NCI-H187 treated with DMSO at 0.1 percent for 48 hours (cell line): Measurements from ENCODE around the gene C1QTNF12.

Experiments
- DNase-seq: peaks from one replicate; lab custom pipeline; 2025; lab: John Stamatoyannopoulos, UW

The C1QTNF12 gene

DNA sequence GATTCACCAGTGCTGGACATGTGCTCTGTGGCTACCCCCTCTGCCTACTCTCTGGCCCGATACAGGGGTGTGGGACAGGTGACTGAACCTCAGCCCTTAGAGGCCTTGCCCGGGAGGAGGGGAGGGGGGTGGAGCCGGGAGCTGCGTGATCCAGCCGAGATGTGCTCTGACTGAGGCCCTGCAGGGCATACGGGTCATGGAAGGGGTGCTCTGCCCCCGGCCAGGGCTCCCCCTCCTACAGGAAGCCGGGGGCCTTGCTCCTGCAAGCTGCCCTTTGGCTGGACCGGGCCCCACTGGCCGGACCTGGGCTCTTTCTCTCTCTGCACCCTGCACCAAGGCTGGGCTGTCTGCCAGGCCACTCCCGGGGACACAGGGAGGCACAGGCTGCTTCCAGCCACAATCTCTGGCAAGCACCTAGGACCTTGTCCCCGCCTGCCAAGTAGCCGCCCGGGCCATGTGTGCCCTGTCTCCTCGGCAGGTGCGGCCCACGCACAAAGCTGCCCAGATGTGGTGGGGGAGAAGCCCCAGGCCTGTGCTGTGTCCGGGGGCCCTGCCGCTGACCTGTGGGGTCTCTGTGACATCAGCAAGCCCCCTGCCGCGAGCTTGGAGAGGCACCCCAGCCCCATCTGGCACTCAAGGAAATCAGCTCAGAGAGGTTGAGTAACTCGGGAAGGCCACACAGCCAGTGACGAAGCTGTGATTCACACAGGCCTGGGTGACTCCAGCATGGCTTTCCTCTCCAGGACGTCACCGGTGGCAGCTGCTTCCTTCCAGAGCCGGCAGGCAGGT is 35.2 kb upstream of the C1QTNF12 start:
- no peak for DNase-seq

DNA sequence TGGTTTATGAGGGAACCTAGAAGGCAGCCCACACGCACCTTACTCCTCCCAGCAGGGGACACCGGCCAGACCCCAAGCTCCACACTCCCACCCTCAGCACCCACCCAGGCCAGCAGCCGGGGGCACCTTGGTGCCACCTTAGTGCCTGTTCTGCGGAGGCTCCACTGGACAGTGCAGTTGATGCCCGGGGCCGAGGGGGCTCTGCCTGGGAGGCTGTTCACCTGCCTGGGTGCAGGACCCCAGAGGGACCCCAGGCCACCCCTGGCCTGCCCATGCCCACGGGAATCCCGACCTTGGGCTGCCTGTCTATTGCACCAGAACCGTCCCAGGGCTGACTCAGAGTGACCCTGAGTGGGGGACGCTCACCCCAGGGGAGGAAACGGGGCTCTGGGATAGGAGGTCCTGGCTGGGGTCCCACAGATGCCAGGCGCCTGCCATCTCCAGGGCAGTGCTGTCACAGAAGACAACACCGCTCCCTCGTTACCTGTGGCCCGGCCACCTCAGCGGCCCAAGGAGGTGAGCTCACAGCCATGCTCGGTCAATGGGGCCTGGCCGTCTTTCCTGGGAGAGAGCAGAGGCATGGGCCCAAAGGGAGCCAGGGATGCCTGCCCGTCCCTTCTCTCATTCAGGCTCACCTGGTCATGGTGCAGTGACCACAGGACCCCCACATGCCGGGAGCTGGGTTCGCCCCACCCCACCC is 34.4 kb upstream of the C1QTNF12 start:
- no peak for DNase-seq

DNA sequence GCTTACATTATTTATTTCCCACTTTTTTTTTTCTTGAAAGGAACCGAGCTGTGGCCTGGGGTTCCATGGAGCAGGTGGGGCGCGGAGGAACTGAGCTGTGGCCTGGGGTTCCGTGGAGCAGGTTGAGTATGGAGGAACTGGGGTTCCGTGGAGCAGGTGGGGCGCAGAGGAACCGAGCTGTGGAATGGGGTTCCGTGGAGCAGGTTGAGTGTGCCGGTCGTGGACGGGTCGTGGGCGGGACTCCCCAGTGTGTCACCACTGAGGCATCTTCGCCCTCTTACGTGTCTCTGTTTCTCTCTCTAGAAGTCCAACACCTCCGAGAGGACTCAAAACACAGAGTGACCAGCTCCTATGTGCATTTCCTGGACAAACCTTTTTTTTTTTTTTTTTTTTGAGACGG is 32.5 kb upstream of the C1QTNF12 start:
- no peak for DNase-seq

DNA sequence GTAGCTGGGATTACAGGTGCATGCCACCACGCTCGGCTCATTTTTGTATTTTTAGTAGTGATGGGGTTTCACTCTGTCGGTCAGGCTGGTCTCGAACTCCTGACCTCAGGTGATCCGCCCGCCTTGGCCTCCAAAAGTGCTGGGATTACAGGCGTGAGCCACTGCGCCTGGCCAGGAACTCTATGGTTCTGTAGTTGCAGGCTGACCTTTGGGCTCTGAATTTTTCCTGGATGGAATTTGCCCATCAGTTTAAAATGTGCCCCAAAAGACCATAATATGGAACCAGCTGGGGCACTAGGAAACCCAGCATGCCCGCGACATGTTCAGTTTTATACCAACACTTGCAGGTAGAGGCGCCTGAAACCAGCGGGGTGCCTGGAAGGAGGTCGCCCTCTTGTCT is 32.1 kb upstream of the C1QTNF12 start:
- no peak for DNase-seq

DNA sequence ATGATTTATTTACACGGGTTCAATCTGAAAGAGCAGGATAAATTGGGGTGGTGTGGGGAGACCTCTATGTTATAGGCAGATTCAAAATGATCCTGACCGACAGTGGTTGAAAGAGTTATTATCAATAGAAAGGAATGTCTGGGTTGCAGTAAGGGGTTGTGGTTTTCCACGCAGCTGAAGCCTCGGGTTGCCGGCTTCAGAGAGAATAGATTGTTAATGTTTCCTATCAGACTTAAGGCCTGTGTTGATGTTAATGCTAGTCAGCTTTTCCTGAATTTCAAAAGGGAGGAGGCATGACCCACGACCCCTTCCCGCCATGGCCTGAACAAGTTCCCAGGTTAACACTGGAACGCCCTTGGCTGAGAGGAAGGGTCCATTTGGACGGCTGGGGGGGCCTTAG is 29.3 kb upstream of the C1QTNF12 start:
- no peak for DNase-seq

DNA sequence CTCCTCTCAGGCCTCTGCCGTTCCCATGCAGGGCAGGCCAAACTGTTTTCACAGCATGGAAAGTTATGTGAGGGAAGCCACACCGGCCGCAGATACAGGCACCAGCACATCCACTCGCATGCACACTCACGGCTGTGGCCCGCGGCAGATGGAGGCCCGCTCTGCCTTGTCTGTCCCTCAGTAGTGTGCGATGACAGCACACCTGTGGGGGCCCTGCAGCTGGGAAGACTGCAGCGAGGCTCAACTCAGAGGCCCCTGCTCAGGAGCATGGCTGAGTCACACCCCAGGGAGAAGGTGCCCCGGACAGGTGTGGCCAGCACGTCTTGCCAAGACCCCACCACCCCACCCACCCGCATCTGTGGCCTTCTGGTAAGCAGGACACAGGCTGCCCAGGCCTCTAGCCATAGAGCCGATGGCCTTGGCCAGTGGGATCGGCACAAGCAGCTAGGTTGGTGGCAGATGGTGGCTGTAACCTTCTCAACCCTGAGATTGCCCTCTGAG is 28.5 kb upstream of the C1QTNF12 start:
- DNase-seq: no peak

DNA sequence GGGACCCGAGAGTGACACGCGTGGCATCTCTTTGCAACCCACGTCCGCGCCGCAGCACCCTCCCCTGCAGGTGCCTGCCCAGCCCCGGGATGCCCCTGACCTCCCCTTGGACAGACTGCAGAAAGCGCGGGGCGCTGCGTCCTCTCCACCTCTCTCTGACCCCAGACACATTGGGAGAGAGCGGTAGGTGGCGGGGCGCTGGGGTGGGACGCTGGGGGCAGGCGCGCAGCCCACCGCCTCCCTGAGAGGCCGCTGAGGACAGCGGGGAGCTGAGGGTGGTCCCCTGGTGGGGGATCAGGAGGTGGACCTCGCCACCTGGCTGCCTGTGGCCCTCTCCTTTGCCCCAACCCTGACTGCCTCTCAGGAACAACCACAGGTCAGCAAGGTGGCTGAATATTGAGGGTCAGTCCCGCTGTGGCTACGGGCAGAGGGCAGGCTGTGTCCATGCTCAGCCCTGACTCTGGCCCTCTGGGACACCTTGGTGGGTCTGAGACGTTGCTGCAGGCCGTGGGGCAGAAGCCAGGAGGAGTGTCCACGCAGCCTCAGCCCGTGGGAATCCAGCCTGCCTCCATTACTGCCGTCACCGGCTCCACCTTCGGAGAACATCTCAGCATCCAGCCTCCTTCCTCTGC is 27.9 kb upstream of the C1QTNF12 start:
- no peak for DNase-seq

DNA sequence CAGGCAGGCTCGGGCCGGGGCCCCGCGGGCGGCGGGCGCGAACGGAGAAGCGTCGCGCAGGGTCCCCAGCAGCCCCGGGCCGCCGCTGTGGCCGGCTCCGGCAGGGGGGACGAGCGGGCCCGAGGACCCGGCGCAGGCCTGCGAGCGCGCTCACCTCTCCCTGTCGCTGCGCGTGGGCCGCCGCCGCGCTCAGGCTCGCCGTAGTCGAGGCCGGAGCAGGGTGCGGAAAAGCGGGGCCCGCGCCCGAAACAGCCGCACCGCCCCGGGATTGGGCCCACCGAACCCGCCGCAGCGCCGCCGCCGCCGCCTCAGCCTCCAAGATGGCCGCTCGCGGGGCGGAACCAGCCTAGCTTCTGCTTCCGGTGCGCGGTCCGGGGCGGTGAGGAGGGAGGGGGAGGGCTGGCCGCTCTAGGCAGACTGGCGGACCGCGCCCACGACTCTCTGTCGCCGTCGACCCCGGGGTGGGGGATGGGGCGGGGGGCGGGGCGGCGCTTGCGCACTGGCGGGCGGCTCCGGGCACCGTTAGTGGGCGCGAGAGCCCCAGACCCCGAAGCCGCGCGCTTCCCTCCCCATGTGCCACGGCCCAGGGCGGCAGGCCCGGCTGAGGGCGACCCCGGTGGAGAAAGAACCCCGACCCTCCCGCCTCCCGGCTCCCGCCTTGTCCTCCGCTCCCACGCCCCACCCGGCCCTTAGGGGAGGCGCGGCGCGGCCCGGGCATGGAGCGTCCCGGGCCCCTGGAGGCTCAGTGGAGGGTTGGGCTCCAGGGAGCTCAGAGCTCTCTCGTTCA is 27.2 kb upstream of the C1QTNF12 start, which contains the start of gene UBE2J2:
Gene UBE2J2 (minus strand): TSS at position 343 of the 787 bp plus-strand sequence. CDS start 5,862 bp downstream, outside the sequence.
- peak; percentile 51 for DNase-seq

DNA sequence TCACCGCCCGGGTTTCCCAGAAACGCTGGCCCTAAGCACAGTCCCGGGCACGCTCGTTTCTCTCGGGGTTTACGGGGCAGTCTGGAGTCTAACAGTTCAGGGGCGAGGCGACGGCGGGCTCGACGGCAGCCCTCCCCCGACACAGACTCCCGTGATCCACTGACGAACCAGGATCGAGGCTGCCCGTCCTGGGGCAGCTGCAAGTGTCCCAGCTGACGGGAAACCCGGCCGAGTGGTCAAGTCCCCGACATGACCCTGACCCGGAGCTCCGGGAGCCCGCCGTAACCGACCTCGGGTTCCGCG is 26.6 kb upstream of the C1QTNF12 start:
- DNase-seq: no peak

DNA sequence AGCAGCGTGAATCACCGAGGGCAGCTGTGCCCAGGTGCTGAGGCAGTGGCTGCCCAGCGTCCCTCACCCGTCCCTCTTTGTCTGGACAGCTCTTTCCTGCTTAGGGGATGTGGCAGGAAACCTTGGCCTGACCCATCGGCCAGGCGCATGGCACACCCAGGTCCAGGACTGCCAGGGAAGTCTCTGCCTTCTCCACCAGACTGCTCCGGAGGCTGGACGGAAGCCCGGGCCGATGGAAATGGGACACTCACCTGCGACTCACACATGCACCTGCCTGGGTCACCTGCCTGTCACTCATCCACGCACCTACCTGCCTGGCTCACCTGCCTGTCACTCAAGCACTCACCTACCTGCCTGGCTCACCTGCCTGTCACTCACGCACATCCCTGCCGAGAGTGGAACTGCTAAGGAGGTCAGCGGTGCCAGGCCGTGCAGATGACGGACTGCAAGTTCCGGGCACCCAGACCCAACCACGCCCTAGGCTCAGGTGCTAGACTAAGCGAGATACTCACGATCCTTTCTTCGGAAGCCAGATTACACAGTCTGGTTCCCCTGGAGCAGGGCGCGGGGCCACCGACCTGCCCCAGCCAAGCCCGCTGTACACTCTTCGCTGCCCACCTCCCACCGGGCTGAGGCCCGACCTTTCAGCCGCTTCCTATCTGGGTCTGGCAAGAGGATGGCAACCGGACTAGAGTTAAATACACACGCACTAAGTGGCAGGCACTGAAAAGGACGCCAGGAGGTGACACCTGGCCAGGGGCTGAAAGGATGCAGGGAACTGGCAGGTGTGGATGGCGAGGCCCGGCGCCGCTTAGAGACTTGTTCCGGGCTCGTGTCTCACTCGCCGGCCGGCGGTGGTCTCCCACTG is 26.1 kb upstream of the C1QTNF12 start:
- no peak for DNase-seq

DNA sequence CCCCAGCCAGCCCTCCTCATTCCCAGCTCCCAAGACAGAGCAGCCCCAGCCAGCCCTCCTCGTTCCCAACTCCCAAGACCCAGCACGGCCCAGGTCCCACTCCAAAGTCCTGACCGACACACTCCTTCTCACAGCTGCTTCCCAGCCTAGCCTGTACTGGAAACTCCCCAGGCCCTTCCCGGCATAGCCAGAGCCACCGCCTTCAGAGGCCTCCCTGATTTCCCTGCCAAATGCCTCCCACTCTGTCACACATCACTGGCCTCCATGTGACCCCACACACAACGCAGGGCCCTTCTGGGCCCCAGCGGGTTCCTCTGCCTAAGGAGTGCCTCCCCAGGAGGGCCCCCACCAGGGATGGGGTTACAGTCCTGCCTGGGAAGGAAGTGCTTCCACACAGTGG is 24.3 kb upstream of the C1QTNF12 start:
- no peak for DNase-seq

DNA sequence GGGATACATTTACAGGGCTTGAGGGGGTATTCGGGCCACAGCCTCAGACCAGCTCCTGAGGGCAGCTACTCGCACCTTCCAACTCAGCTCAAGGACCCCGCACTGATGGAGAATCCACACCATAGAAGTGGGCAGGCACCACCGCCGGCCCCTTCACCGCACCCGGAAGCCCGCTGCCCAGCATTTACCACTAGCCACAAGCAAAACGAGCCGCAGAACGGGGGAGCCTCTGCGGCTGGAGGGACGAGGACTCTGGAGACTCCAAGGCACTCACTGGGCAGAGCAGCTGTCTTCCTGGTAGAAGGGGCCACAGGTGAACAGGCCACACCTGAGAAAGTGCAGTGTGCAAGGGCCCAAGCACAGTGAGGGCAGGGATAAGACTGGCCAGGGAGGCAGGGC is 21.8 kb upstream of the C1QTNF12 start:
- no peak for DNase-seq

DNA sequence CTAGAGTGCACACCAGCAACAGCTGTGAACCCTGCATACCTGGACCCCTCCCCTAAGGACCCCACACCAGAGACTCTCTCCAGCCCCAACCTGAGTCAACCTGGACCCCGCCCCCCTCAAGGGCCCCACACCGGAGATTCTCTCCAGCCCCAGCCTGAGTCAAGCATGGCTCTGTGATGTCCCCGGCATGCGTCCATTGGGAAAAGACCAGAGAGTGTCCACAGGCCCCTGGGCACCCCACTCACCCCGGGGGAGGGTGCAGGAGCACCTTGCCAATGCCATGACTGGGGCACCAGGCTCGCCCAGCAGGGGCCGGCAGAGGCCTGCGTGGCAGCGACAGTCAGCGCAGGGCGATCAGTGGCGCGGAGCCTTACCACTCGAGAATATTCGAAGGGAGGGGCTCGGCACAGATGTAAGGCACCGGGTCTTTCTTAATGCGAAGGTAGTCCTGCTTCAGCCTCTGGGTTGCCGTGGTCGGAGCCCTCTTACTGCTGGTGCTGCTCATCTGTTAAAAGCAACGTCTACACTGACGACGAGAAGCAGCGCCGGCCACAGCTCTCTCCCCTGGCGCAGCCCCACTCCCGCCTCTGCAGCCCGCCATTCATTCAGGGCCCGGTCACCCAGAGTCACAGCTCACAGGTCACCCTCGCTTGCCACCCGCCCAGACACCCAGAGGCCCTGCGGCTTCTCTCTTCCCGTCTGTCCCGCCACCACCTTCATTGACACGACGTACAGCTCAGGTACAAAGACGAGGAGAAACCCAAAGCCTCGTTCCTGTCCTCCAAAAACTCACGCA is 21.2 kb upstream of the C1QTNF12 start:
- DNase-seq: no peak

DNA sequence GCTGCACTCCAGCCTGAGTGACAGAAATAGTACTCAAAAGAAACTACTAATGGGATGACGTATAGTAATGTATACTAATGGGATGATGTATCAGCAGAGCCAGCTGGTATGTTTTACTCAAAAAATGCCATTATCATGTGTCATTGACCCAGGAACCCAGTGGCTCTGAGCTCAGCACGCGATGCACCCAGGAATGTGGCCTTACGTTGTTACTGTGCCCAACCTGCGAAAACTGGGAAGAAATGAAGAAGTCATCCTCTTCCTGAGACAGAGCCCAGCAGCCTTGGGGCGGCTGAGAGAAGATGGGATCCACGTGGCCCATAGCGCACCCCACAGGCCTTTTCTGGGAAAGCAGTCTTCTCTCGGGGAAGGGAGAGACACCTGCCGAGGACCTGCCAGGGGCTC is 18.3 kb upstream of the C1QTNF12 start:
- no peak for DNase-seq

DNA sequence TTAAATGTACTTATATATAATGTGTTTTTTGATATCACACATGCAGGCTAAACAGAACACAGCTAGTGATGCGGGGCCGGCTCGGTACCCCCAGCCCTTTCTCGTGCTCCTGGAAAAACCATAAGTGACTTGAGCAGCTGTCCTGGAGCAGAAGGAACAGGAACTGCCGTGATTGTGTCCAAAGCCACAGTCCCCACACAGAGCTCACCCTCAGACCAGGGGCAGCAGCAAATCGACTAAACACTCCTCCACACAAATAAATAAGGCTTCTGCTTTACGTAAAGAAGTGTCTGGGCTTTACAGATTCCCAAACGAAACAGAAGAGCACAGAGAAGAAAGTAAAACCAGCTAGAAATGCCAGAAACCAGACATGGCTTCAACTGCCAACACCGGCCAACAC is 17.5 kb upstream of the C1QTNF12 start:
- DNase-seq: no peak

DNA sequence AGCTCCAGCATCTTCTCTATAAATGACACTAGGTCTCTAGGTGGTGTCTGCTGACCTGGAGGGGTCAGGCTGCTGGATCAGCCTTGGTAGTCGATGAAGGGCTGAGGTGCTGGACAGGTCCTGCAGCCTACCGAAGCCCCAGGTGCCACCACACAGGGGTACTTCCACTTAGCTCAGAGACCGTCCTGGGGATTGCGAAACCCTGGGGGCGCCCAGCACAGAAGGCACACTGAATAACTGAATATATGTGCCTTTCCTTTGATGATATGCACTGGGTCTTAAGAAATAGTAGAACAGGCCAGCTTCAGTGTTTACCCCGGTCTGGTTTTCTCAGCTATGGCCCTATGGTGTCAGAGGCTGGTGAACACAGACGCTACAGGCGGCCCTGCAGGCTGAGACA is 16.2 kb upstream of the C1QTNF12 start:
- DNase-seq: no peak

DNA sequence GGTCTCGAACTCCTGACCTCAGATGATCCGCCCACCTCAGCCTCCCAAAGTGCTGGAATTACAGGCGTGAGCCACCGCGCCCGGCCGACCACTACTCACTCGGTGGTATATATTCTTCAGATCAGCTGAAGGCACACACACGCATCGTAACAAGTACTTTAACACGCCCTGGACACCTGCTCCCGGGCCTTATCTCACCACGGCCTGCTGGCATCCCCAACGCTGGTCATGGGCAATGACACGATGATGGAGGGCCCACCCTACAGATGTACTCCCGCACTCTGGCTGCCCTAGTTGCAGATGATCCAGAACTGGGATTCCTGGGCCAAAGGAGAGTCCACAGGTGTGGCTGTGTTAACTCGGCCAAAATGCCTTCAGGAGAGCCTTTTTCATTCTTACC is 15.5 kb upstream of the C1QTNF12 start:
- DNase-seq: no peak

DNA sequence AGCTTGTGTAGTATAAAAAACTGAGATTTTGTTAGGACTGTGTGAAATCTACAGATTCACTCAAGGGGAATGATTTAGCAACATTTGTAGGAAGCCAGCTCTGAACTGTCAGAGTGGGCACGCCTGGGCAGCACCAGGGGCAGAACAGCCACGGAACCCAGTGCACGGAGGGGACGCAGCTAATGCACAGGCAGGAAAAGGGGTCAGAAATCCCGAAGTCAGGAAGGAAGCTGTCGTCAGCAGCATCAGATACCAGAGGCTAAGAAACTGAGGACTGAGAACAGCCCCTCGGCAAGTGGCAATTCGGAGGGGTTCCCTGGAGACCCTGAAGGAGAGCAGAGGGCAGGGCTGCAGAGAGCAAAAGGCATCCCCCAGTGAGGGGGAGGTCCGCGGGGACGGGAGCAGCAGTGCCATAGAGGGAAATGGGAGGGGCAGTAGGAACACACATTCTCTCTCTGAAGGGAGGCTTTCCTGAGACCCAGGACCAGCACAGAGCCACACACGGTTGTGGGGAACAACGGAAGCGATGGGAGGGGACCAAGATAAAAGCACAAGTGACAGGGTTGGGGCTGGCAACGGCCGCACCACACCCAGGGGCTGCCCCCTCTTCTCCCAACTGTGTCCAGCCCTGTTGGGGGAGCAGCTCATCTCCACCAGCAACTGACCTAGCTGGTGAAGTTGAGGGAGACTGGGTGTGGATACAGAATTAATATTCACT is 14.5 kb upstream of the C1QTNF12 start:
- no peak for DNase-seq

DNA sequence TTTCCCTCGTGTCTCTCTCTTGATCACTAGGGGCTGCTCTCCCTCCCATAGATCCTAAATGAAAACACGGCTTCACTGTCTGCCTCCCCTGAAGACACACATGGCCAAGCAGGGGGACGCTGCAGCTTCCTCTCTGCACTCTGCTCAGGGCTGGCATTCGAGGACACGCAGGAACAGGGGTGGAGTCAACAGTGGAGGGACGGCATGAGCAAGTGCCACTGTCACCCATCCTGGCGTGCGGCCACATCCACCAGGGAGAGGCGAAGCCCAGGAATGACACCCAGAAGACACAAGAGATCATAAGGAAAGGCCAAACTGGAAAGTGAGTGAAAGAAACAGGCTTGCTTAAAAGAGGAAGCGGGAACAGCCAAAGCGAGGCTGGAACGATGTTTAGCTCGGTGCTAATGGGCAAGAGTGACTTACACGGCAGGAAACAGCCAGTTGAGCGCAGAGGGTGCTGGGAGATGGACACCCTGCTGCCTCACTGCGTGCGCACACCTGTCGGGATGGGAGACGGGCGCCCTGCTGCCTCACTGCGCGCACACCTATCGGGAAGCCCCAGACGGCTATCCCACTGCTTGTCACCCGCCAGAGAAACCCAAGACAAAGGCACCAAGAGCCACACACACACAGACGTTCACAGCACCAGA is 13.6 kb upstream of the C1QTNF12 start:
- DNase-seq: no peak
